ENCODE data around the gene GPR137. TPM values are rescaled to one million over a fixed set of nuclear protein-coding genes. Genes with fewer than 3 reads are reported as not detected.

The GPR137 gene
- polyA plus RNA-seq, 4 donors: 27.4 to 48.6 (median 30.6) TPM

DNA sequence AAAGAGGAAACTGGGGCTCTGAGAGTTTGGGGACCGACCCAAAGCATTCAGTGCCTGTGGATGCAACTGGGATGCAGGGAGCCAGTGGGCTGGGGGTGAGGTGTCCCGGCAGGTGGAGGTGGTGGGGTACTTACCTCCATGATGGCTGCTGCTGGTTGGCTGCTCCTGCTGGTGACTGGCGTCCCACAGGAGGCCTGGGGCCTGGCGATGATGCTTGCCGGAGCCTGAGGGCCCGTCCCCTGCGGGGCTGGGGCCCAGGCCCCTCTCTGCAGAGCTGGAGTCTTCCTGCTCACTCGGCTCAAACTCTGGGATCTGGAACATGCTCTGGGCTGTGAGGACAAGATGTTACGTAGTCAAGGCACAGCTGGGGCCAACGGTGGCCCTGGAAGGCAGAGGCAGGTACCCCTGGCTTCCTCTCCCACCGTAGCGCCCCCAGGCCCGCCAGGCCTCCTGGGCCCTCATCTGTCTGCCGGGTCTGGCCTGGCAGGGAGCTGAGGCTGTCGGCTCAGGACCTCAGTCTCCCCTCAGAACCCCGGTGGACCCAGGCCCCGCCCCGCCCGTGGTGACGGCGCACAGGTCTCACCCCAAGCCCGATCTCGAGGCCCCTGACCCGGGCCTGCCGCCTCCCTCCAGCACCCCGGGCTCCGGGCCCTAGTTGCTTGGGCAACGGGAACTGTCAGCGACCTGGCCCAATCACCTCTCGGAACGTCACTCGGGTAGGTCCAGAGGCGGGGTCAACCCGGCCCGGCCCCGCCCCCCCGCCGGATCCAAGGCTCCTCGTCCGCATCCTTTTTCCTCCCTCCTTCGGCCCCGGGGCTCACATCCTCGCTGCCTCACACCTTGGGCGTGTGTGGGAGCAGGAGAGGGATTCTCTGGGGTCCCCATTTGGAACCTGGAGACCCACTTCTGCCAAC, 1.3 kb upstream of the GPR137 start, which contains the start of gene BAD:
Gene BAD, minus strand, starts transcription at position 618 of the 914 bp plus-strand sequence. Its CDS starts 297 bp downstream, at position 321.
- DNase-seq (ENCODE audit: low read depth in 4 of 4, low spot score in 3 of 4): peak in 3 of 4 donors; percentile 81 to 86 (median 84)

DNA sequence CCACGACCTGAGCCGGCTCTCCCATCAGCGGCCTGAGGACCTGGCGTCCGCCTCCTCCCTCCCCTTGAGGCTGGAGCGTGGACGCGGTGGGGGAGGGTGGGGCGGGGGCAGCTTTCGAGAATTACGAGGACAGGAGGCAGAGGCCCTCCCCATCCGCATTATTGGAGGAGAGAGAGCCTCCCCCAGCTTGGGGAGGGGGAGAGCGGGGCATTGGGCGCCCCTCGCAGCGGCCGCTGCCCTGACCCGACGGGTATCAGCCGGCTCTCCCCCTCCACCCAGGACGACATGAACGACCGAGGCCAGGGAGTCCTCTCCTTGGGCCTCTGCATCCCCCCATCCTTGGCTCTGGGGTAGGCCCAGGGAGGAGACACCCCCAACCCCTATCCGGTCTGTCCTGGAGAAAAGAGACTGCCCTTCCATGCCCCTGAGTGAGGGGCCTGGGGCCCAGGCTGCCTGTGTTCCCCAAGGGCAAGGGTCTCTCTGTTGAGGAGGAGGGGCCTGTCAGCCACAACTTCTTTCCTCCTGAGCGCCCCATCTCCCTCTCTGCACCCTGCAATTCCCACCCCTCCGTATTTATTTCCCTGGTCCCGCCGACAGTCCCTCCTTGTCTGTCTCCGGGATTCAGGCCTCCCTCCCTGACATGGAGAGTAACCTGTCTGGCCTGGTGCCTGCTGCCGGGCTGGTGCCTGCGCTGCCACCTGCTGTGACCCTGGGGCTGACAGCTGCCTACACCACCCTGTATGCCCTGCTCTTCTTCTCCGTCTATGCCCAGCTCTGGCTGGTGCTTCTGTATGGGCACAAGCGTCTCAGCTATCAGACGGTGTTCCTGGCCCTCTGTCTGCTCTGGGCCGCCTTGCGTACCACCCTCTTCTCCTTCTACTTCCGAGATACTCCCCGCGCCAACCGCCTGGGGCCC, 495 bp downstream of the GPR137 start:
- no peak for DNase-seq (ENCODE audit: low read depth in 4 of 4, low spot score in 3 of 4)

DNA sequence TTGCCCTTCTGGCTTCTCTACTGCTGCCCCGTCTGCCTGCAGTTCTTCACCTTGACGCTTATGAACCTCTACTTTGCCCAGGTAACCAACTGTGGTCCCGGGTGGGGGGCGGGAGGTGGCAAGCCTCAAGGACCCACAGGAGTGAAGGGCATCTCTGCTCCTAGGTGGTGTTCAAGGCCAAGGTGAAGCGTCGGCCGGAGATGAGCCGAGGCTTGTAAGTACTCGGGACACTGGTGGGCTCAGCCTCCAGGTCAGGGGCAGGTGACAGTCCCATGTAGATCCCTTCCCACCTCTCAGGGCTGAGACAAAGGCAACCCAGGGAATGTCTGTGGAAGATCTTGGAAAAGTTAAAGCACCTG, 1.1 kb downstream of the GPR137 start:
- no peak for DNase-seq (ENCODE audit: low read depth in 4 of 4, low spot score in 3 of 4)

GRCh38 chr11:64287676-64288352, 2.2 kb downstream of the GPR137 start:
- no peak for DNase-seq (ENCODE audit: low read depth in 4 of 4, low spot score in 3 of 4)

DNA sequence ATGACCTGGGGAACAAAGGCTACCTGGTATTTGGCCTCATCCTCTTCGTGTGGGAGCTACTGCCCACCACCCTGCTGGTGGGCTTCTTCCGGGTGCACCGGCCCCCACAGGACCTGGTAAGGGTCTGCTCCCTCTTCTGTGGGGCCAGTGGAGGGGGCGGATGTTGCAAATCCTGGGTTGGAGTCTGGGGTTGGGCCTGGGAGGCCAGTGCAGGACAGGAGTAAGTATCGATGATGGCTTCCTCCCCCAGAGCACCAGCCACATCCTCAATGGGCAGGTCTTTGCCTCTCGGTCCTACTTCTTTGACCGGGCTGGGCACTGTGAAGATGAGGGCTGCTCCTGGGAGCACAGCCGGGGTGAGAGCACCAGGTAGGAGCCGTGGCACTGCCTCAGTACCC, 2.7 kb downstream of the GPR137 start:
- no peak for DNase-seq (ENCODE audit: low read depth in 4 of 4, low spot score in 3 of 4)

DNA sequence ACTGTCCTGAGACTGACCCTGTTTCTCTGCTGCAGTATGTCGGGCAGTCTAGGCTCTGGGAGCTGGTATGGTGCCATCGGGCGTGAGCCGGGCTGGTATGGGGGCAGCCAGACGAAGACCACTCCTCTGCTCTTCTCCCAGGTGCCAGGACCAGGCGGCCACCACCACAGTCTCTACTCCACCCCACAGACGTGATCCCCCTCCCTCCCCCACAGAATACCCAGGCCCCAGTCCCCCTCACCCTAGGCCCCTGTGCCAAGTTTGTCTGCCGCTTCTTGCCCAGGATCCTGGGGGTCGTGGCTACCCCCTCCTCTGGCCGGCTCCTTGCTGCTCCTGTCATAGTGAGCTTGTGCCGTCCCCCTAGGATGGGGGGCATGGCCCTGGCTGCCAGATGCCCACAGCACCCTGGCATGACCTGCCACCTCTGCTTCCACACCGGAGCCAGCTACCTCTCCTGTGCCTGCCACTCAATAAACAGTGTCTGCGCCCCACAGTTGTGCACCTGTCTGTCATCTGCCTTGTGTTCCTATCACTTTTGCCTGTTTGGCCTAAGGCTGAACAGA, 3.4 kb downstream of the GPR137 start:
- no peak for DNase-seq (ENCODE audit: low read depth in 4 of 4, low spot score in 3 of 4)

DNA sequence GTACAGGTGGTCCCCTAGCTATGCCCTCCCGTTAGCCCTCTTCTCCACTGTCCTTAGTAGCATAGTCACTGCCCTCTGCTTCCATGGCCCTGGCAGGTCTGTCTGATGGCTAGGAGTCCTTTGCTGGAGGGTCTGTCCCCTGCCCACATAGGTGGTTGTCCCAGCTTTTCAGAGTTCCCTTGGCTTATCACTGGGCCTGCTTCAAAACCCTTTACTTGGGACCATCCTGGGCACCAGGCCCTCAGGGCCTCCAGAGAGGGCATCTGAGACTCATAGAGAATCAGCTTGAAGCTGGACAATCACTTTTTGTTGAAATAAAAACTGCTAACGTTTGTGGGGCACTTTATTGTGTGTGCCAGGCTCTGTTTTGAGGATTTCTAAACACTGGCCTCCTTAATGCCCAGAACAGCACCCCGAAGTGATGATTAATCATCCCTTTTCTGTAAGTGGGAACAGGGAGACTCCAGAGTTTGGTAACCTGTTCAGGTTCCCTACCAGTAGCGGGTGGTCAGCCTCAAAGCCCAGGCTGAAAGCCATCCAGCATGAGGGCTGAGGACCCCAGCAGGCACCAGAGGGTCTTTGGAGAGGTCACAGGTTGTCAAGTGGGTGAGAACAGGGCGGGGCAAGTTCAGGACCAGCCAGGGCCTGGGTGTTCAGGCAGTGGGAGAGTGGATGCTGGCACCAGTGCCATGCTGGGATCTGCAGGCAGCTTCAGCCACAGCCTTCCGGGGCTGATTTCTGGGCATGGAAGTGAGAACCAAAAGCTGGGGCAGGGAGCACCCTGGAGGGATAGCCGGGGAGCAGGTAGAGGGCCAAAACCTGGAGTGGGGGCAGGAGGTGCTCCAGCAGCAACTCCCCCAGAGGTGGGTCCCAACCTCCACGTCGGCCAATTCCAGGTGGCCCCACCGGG, 5.0 kb downstream of the GPR137 start:
- DNase-seq (ENCODE audit: low read depth in 4 of 4, low spot score in 3 of 4): no peak

GRCh38 chr11:64291262-64291751, 5.7 kb downstream of the GPR137 start, which contains the start of gene KCNK4:
TSS of gene KCNK4 (plus strand) at chr11:64291302. CDS start at chr11:64293019, 1,717 bp downstream.
- DNase-seq (ENCODE audit: low read depth in 4 of 4, low spot score in 3 of 4): no peak

GRCh38 chr11:64291752-64292459, 6.3 kb downstream of the GPR137 start:
- no peak for DNase-seq (ENCODE audit: low read depth in 4 of 4, low spot score in 3 of 4)

DNA sequence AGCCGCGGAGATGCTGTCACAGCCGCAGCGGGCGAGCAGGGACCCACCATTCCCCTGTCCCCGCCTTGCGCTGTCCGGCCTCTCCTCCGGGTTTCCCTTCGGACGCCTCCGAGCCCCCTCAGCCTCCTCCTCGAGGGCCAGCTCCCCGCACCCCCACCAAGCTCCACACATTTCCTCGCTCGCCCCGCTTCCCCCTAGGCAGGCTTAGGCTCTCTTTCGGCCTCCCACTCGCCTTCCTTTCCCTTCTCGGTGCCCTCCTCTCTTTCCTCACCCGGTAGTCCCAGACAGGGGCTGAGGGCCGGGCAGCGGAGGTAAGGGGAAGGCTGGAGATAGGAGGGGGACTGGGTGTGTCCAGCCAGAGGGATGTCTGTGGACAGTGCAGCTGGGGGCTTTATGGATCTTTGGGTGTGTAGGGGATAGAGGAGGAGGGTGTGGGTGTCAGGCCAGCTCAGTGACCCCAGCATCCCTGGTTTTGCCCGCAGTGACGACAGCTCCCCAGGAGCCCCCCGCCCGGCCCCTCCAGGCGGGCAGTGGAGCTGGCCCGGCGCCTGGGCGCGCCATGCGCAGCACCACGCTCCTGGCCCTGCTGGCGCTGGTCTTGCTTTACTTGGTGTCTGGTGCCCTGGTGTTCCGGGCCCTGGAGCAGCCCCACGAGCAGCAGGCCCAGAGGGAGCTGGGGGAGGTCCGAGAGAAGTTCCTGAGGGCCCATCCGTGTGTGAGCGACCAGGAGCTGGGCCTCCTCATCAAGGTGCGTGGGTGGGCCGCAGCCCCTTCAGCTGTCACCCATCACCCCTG, 7.0 kb downstream of the GPR137 start:
- DNase-seq (ENCODE audit: low read depth in 4 of 4, low spot score in 3 of 4): no peak

- no peak for DNase-seq (ENCODE audit: low read depth in 4 of 4, low spot score in 3 of 4)
These were observed 9.1 kb downstream of the GPR137 start for GRCh38 chr11:64294774-64295173.

- DNase-seq (ENCODE audit: low read depth in 4 of 4, low spot score in 3 of 4): no peak
These were observed 10.1 kb downstream of the GPR137 start for GRCh38 chr11:64295760-64296159.

GRCh38 chr11:64296236-64296635, 10.6 kb downstream of the GPR137 start:
- DNase-seq (ENCODE audit: low read depth in 4 of 4, low spot score in 3 of 4): no peak

DNA sequence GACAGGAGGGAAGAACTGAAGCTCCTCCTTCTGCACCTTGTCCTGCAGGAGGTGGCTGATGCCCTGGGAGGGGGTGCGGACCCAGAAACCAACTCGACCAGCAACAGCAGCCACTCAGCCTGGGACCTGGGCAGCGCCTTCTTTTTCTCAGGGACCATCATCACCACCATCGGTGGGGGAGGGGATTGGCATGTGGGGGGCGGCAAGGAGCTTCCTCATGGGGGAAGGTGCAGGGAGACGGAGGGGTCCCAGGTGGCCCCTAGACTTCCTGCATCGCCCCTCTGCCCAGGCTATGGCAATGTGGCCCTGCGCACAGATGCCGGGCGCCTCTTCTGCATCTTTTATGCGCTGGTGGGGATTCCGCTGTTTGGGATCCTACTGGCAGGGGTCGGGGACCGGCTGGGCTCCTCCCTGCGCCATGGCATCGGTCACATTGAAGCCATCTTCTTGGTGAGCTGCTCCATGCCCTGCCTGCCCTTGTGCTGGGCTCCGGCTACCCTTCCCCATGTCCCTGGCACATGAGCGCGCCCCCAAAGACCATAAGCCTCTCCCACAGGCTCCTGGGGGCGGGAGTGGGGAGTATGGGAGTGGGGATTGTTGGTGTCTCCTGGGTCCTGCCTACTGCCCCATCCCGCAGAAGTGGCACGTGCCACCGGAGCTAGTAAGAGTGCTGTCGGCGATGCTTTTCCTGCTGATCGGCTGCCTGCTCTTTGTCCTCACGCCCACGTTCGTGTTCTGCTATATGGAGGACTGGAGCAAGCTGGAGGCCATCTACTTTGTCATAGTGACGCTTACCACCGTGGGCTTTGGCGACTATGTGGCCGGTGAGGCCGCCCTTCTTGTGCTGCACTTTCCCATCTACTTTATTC, 11.4 kb downstream of the GPR137 start:
- no peak for DNase-seq (ENCODE audit: low read depth in 4 of 4, low spot score in 3 of 4)

GRCh38 chr11:64297699-64298358, 12.2 kb downstream of the GPR137 start:
- DNase-seq (ENCODE audit: low read depth in 4 of 4, low spot score in 3 of 4): no peak

Data from left renal pelvis (tissue), 4 donors.